KMS-11 (cell line): ENCODE results near the gene SLC35B4.

Experiments
- H2AFZ ChIP-seq: fragments of 200-600 bp; sonication (generic); 2 replicates; pipeline ENCODE4 v1.6.1; 2016; ENCODE audit warnings: antibody characterized with exemption, mixed run types, low read depth
- H3K27ac ChIP-seq: fragments of 200-600 bp; sonication (generic); 2 replicates; pipeline ENCODE4 v1.6.1; 2016; ENCODE audit warnings: mild to moderate bottlenecking, mixed run types
- H3K27me3 ChIP-seq: fragments of 200-600 bp; sonication (generic); 2 replicates; pipeline ENCODE4 v1.6.1; 2017; ENCODE audit warnings: mild to moderate bottlenecking, low read depth, mixed run types, moderate library complexity; ENCODE audit not compliant: insufficient read depth
- H3K36me3 ChIP-seq: fragments of 200-600 bp; sonication (generic); 2 replicates; pipeline ENCODE4 v1.6.1; 2017; ENCODE audit warnings: mild to moderate bottlenecking, mixed run types; ENCODE audit not compliant: insufficient read depth
- H3K4me1 ChIP-seq: fragments of 200-600 bp; sonication (generic); 2 replicates; pipeline ENCODE4 v1.6.1; 2016; ENCODE audit warnings: mild to moderate bottlenecking, low read depth, mixed run types; ENCODE audit not compliant: poor library complexity, severe bottlenecking
- H3K4me2 ChIP-seq: fragments of 200-600 bp; sonication (generic); 2 replicates; pipeline ENCODE4 v1.7.0; 2016; ENCODE audit warnings: mild to moderate bottlenecking, mixed run types
- H3K4me3 ChIP-seq: fragments of 200-600 bp; sonication (generic); IDR thresholded peaks from 2 replicates; pipeline ENCODE4 v1.6.1; 2017; ENCODE audit warnings: low read depth, low read length, mixed read lengths; ENCODE audit not compliant: insufficient read depth
- H3K79me2 ChIP-seq: fragments of 200-600 bp; sonication (generic); 2 replicates; pipeline ENCODE4 v1.6.1; 2016; ENCODE audit warnings: low read depth, mixed run types; ENCODE audit not compliant: insufficient read depth
- H3K9ac ChIP-seq: fragments of 200-600 bp; sonication (generic); 2 replicates; pipeline ENCODE4 v1.6.1; 2016; ENCODE audit warnings: mild to moderate bottlenecking, mixed run types
- H4K20me1 ChIP-seq: fragments of 200-600 bp; sonication (generic); 2 replicates; pipeline ENCODE4 v1.6.1; 2016; ENCODE audit warnings: mild to moderate bottlenecking, mixed run types; ENCODE audit not compliant: insufficient read depth
- TF ChIP-seq, protein P1 (sequence below): fragments of 200-600 bp; sonication (generic); conservative IDR thresholded peaks from 2 replicates; pipeline ENCODE4 v1.6.1; 2017; ENCODE audit warnings: low read depth, mild to moderate bottlenecking, antibody characterized with exemption, low read length, moderate library complexity, mixed read lengths

Gene SLC35B4

DNA sequence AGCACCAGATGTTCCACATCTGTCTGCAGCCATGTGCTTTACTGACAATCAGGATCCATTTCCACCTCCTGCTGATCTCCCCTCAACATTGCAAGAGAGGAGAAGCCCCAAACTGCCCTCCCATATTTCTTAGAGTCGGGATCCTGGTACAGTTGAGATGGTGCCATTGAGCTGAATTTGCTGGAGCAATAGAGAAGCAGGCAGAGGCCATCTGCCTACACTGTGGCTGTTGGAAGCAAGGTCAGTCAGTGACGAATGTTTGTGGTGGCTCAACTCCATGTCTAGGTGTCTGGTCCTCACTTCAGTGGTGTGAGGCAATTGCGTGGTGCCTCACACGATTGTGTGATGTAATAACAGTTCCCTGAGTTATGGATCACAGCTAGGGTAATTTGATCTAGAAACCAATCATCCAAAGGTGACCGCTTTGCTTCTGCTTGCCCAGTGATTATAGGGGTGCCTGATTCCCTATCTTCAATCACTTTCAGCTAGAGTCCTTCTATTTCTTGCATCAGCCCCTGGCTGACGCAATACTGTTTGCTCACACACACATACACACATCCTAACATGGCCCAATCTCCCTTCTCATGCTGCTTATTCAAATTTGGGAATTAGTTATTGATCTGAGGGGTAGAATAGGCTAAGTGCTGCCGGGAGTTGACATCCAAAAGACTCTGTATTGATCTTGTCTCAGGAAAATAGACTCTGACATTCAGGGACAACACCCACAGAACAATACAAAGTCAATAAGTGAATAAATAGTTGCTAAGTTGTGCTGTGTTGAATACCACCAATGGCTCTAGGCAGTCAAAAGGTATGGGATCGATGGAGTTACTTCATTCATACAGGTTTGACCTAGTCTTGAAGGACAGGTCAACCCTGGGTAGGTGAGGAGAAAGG, 46.1 kb upstream of the SLC35B4 start:
- TF ChIP-seq, protein P1, sequence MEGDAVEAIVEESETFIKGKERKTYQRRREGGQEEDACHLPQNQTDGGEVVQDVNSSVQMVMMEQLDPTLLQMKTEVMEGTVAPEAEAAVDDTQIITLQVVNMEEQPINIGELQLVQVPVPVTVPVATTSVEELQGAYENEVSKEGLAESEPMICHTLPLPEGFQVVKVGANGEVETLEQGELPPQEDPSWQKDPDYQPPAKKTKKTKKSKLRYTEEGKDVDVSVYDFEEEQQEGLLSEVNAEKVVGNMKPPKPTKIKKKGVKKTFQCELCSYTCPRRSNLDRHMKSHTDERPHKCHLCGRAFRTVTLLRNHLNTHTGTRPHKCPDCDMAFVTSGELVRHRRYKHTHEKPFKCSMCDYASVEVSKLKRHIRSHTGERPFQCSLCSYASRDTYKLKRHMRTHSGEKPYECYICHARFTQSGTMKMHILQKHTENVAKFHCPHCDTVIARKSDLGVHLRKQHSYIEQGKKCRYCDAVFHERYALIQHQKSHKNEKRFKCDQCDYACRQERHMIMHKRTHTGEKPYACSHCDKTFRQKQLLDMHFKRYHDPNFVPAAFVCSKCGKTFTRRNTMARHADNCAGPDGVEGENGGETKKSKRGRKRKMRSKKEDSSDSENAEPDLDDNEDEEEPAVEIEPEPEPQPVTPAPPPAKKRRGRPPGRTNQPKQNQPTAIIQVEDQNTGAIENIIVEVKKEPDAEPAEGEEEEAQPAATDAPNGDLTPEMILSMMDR, result no peak
- Histone ChIP-seq H2AFZ (no peak overlapping the region), H3K4me2 (no peak overlapping the region), H3K9ac (no peak overlapping the region), H3K4me3 (no peak overlapping the region), H3K36me3 (no peaks in the 10 kb centered on the region), H3K27me3 (no peaks in the 10 kb centered on the region), H4K20me1 (no peaks in the 10 kb centered on the region), H3K79me2 (no peaks in the 10 kb centered on the region), H3K4me1 (peaks cover 3% of the 10 kb centered on the region), H3K27ac (no peak overlapping the region)

DNA sequence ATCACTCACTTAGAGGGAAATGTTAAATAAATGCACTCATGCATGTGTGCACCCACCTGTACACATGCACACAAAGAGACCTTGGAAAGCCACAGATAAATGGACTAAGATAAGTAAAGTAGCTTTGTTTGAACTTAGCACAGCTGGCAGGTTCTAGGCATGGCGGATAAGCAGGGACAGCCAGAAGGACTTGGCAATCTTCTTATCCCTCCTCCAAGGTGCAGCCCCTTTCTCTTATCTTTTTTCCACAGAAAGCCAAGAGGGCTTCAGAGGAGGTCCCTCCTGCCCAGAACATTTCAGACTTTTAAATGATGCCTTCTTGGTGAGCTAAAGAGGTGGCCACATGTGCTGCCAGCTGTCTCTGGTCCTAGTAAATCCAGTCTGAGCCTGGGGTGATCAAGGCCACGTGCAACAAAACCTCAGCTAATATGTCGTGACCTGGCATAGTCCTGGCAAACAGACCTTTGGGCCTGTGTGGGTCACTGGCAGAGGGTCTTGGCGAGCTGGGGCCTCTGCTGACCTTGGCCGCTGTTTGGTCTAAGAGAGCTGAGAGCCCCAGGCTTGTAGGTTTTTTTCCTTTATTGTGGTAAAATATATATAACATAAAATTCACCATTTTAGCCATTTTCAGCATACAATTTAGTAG, 43.2 kb upstream of the SLC35B4 start:
- no peaks in the 10 kb centered on the region for H3K79me2 ChIP-seq
- H3K9ac ChIP-seq, result no peak overlapping the region
- H3K4me1 ChIP-seq, result peaks cover 5% of the 10 kb centered on the region
- H3K27ac ChIP-seq, result no peak overlapping the region
- H3K27me3 ChIP-seq, result no peaks in the 10 kb centered on the region
- H2AFZ ChIP-seq, result no peak overlapping the region
- TF ChIP-seq, protein P1, result no peak
- no peak overlapping the region for H3K4me3 ChIP-seq
- H3K4me2 ChIP-seq, result no peak overlapping the region
- H3K36me3 ChIP-seq, result no peaks in the 10 kb centered on the region
- H4K20me1 ChIP-seq, result no peaks in the 10 kb centered on the region

DNA sequence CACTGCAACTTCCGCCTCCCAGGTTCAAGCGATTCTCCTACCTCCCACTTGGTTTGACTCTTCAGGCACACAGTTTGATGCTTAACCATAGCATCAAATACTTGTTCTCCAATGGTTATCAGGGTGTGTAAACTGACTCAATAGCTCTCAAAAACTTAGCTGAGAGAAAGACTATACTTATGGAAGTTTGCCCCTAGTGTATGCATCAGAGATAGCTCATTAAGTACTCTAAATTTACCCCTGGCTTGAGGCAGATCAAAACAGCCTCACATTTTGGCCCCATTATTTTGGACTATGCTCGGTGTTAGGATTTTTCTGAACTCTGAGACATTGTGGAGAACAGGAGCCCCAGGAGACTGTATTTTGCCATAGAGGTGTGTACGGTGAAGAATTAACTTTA, 40.8 kb upstream of the SLC35B4 start:
- Histone ChIP-seq H3K36me3 (no peaks in the 10 kb centered on the region), H3K79me2 (no peaks in the 10 kb centered on the region), H4K20me1 (no peaks in the 10 kb centered on the region), H3K4me3 (no peak overlapping the region), H3K27ac (no peak overlapping the region), H3K27me3 (no peaks in the 10 kb centered on the region), H2AFZ (peak overlapping the region; percentile 85), H3K9ac (no peak overlapping the region), H3K4me2 (no peak overlapping the region), H3K4me1 (peaks cover 5% of the 10 kb centered on the region)
- TF ChIP-seq, protein P1, result no peak

DNA sequence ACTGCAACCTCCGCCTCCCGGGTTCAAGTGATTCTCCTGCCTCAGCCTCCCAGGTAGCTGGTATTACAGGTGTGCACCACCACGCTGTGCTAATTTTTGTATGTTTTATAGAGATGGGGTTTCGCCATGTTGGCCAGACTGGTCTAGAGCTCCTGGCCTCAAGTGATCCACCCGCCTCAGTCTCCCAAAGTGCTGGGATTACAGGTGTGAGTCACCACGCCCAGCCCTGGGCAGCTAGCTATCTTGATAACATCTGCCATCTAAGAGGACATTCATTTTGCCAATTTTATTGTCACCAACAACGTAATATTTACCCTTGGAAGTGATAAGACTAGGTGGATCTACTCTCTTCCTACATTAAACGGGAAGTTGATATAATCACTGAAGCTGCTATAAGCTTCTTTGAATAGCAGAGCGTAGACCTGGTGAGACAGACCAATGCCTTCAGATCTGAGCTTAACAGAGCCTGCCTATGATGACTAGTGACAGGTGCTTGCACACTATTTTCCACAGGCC, 39.7 kb upstream of the SLC35B4 start:
- Histone ChIP-seq H3K4me1 (peaks cover 5% of the 10 kb centered on the region), H3K27me3 (no peaks in the 10 kb centered on the region), H3K79me2 (no peaks in the 10 kb centered on the region), H3K36me3 (no peaks in the 10 kb centered on the region), H3K9ac (no peak overlapping the region), H3K4me3 (no peak overlapping the region), H4K20me1 (no peaks in the 10 kb centered on the region), H2AFZ (no peak overlapping the region), H3K27ac (no peak overlapping the region), H3K4me2 (no peak overlapping the region)
- TF ChIP-seq, protein P1, result no peak
